RWPE2 (cell line): ENCODE results near the gene SPTBN4.
A peak's percentile ranks its signal among the peaks of the same experiment; 100 is the strongest.

ENCODE experiments used
- ATAC-seq: fragments of 200-7000 bp; cut with Tn5 transposase; 3 replicates; pipeline ENCODE4 v1.9.1; 2021; ENCODE audit warnings: low read depth
- DNase-seq: peaks from one replicate; pipeline ENCODE4 v3.0.0-alpha.2; 2020; ENCODE audit warnings: low spot score
- H3K27ac ChIP-seq: fragments of 450-650 bp; 2 replicates; pipeline ENCODE4 v1.5.1; 2017; ENCODE audit warnings: mild to moderate bottlenecking; ENCODE audit not compliant: poor library complexity, severe bottlenecking
- H3K27me3 ChIP-seq: fragments of 250-450 bp; sonication (Bioruptor Pico); 2 replicates; pipeline ENCODE4 v1.5.1; 2021; ENCODE audit warnings: mild to moderate bottlenecking, moderate library complexity; ENCODE audit not compliant: insufficient read depth, poor library complexity, severe bottlenecking
- H3K36me3 ChIP-seq: fragments of 250-450 bp; sonication (Bioruptor Pico); 2 replicates; pipeline ENCODE4 v1.5.1; 2020; ENCODE audit warnings: low read depth, mild to moderate bottlenecking, moderate library complexity
- H3K4me1 ChIP-seq: fragments of 250-450 bp; sonication (Bioruptor Pico); 2 replicates; pipeline ENCODE4 v1.5.1; 2021; ENCODE audit warnings: mild to moderate bottlenecking, moderate library complexity; ENCODE audit not compliant: insufficient read depth, poor library complexity, severe bottlenecking
- H3K4me3 ChIP-seq: fragments of 250-450 bp; sonication (Bioruptor Pico); 2 replicates; pipeline ENCODE4 v1.5.1; 2021; ENCODE audit warnings: mild to moderate bottlenecking, moderate library complexity; ENCODE audit not compliant: severe bottlenecking
- H3K9me3 ChIP-seq: fragments of 250-450 bp; sonication (Bioruptor Pico); 2 replicates; pipeline ENCODE4 v1.5.1; 2021; ENCODE audit warnings: mild to moderate bottlenecking, moderate library complexity; ENCODE audit not compliant: severe bottlenecking
- CTCF ChIP-seq: fragments of 450-650 bp; IDR thresholded peaks from one replicate; pipeline ENCODE4 v1.5.1; 2017; ENCODE audit warnings: mild to moderate bottlenecking, moderate library complexity; ENCODE audit not compliant: poor library complexity, severe bottlenecking

The SPTBN4 gene

GRCh38 chr19:40442328-40443130 lies 24.3 kb upstream of the SPTBN4 start:
- peak overlapping the region; percentile 90 for H3K27ac ChIP-seq
- no peak for ATAC-seq
- no peaks in the 10 kb centered on the region for H3K9me3 ChIP-seq
- H3K27me3 ChIP-seq: no peaks in the 10 kb centered on the region
- no peak for TF ChIP-seq CTCF
- peak overlapping the region; percentile 56 for H3K4me3 ChIP-seq
- H3K36me3 ChIP-seq: peaks cover 26% of the 10 kb centered on the region
- peaks cover 16% of the 10 kb centered on the region for H3K4me1 ChIP-seq
- no peak for DNase-seq

GRCh38 chr19:40443131-40443999 lies 23.4 kb upstream of the SPTBN4 start:
- peak overlapping the region; percentile 90 for H3K27ac ChIP-seq
- DNase-seq (peak; percentile 100), ATAC-seq (peak; percentile 74)
- peak overlapping the region; percentile 56 for H3K4me3 ChIP-seq
- peaks cover 16% of the 10 kb centered on the region for H3K4me1 ChIP-seq
- H3K27me3 ChIP-seq: no peaks in the 10 kb centered on the region
- peaks cover 26% of the 10 kb centered on the region for H3K36me3 ChIP-seq
- no peak for TF ChIP-seq CTCF
- no peaks in the 10 kb centered on the region for H3K9me3 ChIP-seq

GRCh38 chr19:40444000-40444824 lies 22.6 kb upstream of the SPTBN4 start, which contains the start of gene SERTAD3:
SERTAD3 (minus strand) TSS chr19:40444335; CDS start chr19:40442080, 2,255 bp downstream.
- peak within 1 kb of the TSS; percentile 90 for H3K27ac ChIP-seq
- ATAC-seq: peak; percentile 76
- TF ChIP-seq CTCF: no peak

GRCh38 chr19:40444825-40445312 lies 21.9 kb upstream of the SPTBN4 start:
- DNase-seq (no peak), ATAC-seq (peak; percentile 2; the same call in 2 of the 3 replicates)
- H3K27me3 ChIP-seq: no peaks in the 10 kb centered on the region
- peak overlapping the region; percentile 90 for H3K27ac ChIP-seq
- no peaks in the 10 kb centered on the region for H3K9me3 ChIP-seq
- H3K4me3 ChIP-seq: peak overlapping the region; percentile 56
- peak; percentile 49 for TF ChIP-seq CTCF
- H3K4me1 ChIP-seq: peaks cover 16% of the 10 kb centered on the region
- peaks cover 26% of the 10 kb centered on the region for H3K36me3 ChIP-seq

More at GRCh38 chr19:40444000-40444824, 22.6 kb upstream of the SPTBN4 start, which contains the start of gene SERTAD3:
- H3K36me3 ChIP-seq: peaks cover 26% of the 10 kb centered on the region
- H3K4me1 ChIP-seq: peaks cover 16% of the 10 kb centered on the region
- DNase-seq: peak; percentile 97
- H3K4me3 ChIP-seq: peak within 1 kb of the TSS; percentile 56
- H3K9me3 ChIP-seq: no peaks in the 10 kb centered on the region
- H3K27me3 ChIP-seq: no peaks in the 10 kb centered on the region
